Fibroblast of the aortic adventitia (primary cell): Measurements from ENCODE around the gene CCNA2. TPM values are rescaled to one million over a fixed set of nuclear protein-coding genes. Genes with fewer than 3 reads are reported as not detected.
A peak's percentile ranks its signal among the peaks of the same experiment; 100 is the strongest.

Experiments
- DNase-seq: peaks from one replicate; pipeline ENCODE4 v3.0.0-alpha.2; 2010; ENCODE audit warnings: low read depth
- H3K4me3 ChIP-seq: 2 replicates; pipeline ENCODE4 v1.5.1; 2011; ENCODE audit warnings: low read depth, mild to moderate bottlenecking, control low read depth, low read length, moderate library complexity
- CTCF ChIP-seq: IDR thresholded peaks from 2 replicates; pipeline ENCODE4 v1.5.1; 2011; ENCODE audit warnings: mild to moderate bottlenecking, low read length, control low read depth, inconsistent platforms; ENCODE audit not compliant: insufficient read depth
- total RNA-seq: library from RNA; depleted of rRNA; stranded (reverse); fragments of >200 nt; gene quantifications from 2 replicates; pipeline ENCODE4 v1.2.3, GENCODE V29; 2012; ENCODE audit warnings: low replicate concordance

CCNA2 gene
- total RNA-seq, 1 donor: 63.9 TPM

GRCh38 chr4:121799208-121799823 lies 24.4 kb downstream of the CCNA2 start:
- no peak for TF ChIP-seq CTCF
- no peak for DNase-seq
- no peak overlapping the region for H3K4me3 ChIP-seq

GRCh38 chr4:121796283-121796682 lies 27.4 kb downstream of the CCNA2 start:
- H3K4me3 ChIP-seq: no peak overlapping the region
- TF ChIP-seq CTCF: no peak
- no peak for DNase-seq

GRCh38 chr4:121794505-121795188 lies 29.0 kb downstream of the CCNA2 start:
- no peak overlapping the region for H3K4me3 ChIP-seq
- no peak for TF ChIP-seq CTCF
- DNase-seq: peak; percentile 49

- DNase-seq: no peak
- TF ChIP-seq CTCF: no peak
- no peak overlapping the region for H3K4me3 ChIP-seq
Observed at GRCh38 chr4:121792966-121793365, 30.7 kb downstream of the CCNA2 start.

DNA sequence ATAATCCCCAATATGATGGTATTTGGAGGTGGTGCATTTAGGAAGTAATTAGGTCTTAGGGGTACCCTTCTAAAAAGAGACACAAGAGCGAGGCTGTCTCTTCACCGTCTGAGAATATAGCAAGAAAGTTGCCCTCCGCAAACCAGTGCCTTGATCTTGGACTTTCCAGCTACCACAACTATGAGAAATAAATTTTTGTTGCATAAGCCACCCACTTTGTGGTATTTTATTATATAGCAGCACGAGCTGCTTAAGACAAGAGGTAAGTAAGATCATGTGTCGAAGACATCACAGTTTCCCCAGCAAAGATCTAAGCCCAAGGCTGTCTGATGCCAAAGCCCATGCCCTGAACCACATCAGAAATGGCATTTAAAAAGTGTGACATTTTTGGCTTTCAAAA lies 32.2 kb downstream of the CCNA2 start:
- no peak overlapping the region for H3K4me3 ChIP-seq
- no peak for DNase-seq
- no peak for TF ChIP-seq CTCF

DNA sequence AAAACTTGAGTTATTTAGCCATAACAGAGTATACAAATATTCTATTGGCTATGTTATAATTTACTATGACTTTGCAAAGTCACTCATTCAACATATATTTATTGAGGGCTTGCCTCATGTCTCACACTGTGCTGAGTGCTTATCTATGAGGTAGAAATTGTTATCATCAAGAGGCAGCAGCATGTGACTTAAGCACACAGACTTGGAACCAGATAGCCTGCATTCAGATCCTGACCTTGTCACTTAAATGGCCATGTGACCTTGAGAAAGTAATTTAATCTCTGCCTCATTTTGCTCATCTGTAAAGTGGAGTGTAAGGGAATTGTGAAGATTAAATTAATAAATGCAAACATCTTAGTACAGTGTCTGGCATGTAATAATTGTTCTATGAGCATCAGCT lies 32.7 kb downstream of the CCNA2 start:
- no peak for TF ChIP-seq CTCF
- no peak overlapping the region for H3K4me3 ChIP-seq
- DNase-seq: no peak
